HepG2 (cell line): ENCODE results near the gene DISP2. TPM values are rescaled to one million over a fixed set of nuclear protein-coding genes. Genes with fewer than 3 reads are reported as not detected.

Experiments used
- CBX1 ChIP-seq: IDR thresholded peaks from one replicate; pipeline ENCODE4 v1.6.1; 2016; ENCODE audit warnings: antibody characterized with exemption, low read depth
- CHCHD3 ChIP-seq: sonication (generic); formaldehyde crosslinking; IDR thresholded peaks from 2 replicates; pipeline ENCODE4 v1.8.0; 2022; ENCODE audit warnings: mild to moderate bottlenecking, missing genetic modification reagents, moderate library complexity
- IKZF1 ChIP-seq: fragments of 450-650 bp; IDR thresholded peaks from 2 replicates; pipeline ENCODE4 v1.7.1; 2016
- JDP2 ChIP-seq: sonication (generic); formaldehyde crosslinking; IDR thresholded peaks from 2 replicates; pipeline ENCODE4 v1.8.1; 2022; ENCODE audit warnings: missing genetic modification reagents, borderline replicate concordance
- MIER3 ChIP-seq: IDR thresholded peaks from 2 replicates; pipeline ENCODE4 v1.6.1; 2016; ENCODE audit warnings: missing compliant biosample characterization, borderline replicate concordance
- MXI1 ChIP-seq: IDR thresholded peaks from 3 replicates; pipeline ENCODE4 v1.6.1; 2012; ENCODE audit warnings: low read depth, low read length, inconsistent platforms, borderline replicate concordance
- ONECUT2 ChIP-seq: sonication (generic); formaldehyde crosslinking; IDR thresholded peaks from 2 replicates; pipeline ENCODE4 v1.4.0; 2020; ENCODE audit warnings: missing genetic modification reagents
- PCBP2 ChIP-seq: fragments of 200-400 bp; formaldehyde crosslinking; optimal IDR thresholded peaks from 2 replicates; pipeline ENCODE3; 2018; ENCODE audit warnings: low read length, low read depth; ENCODE audit not compliant: poor library complexity, severe bottlenecking
- RXRB ChIP-seq: IDR thresholded peaks from 2 replicates; pipeline ENCODE4 v1.6.1; 2016; ENCODE audit warnings: borderline replicate concordance, missing genetic modification reagents, missing compliant biosample characterization
- SP140L ChIP-seq: sonication (generic); formaldehyde crosslinking; IDR thresholded peaks from 2 replicates; pipeline ENCODE4 v1.4.0; 2020; ENCODE audit warnings: missing genetic modification reagents, borderline replicate concordance
- ZBTB8A ChIP-seq: sonication (generic); formaldehyde crosslinking; IDR thresholded peaks from 2 replicates; pipeline ENCODE4 v1.4.0; 2020; ENCODE audit warnings: mild to moderate bottlenecking, low read depth, missing genetic modification reagents, borderline replicate concordance
- ZNF124 ChIP-seq: sonication (generic); formaldehyde crosslinking; IDR thresholded peaks from 2 replicates; pipeline ENCODE4 v1.4.0; 2020; ENCODE audit warnings: missing genetic modification reagents
- ZNF773 ChIP-seq: sonication (generic); formaldehyde crosslinking; IDR thresholded peaks from 2 replicates; pipeline ENCODE4 v1.4.0; 2020; ENCODE audit warnings: missing genetic modification reagents, borderline replicate concordance
- ZSCAN29 ChIP-seq: sonication (generic); formaldehyde crosslinking; conservative IDR thresholded peaks from 2 replicates; pipeline ENCODE4 v1.4.0; 2020; ENCODE audit warnings: mild to moderate bottlenecking, missing genetic modification reagents
- polyA plus RNA-seq, 8 experiments: library from polyadenylated mRNA; depleted of rRNA in 3 of 8; stranded (reverse) in 7 of 8; unstranded in 1 of 8; fragments of >200 nt; fragmentation: Illumina TruSeq in 4 of 8; extraction: Trizol in 4 of 8; gene quantifications; 2 replicates each; pipeline versions ENCODE4 v1.2.1 to v1.2.3, GENCODE V29; 2011 to 2016; ENCODE audit warnings: low read depth in 4 of 8, missing spikeins in 1 of 8, mixed read lengths in 1 of 8; ENCODE audit not compliant: insufficient read depth in 1 of 8
- total RNA-seq, 5 experiments: library from RNA; depleted of rRNA; stranded (reverse); fragments of >200 nt; fragmentation: Illumina TruSeq; extraction: Trizol; gene quantifications; 2 replicates each; pipeline ENCODE4 v1.2.3, GENCODE V29; 2016; ENCODE audit warnings: low read depth in 1 of 5
- TF ChIP-seq, protein P1 (sequence below): sonication (generic); formaldehyde crosslinking; conservative IDR thresholded peaks from 2 replicates; pipeline ENCODE4 v1.8.0; 2022; ENCODE audit warnings: mild to moderate bottlenecking, moderate library complexity, missing genetic modification reagents
- TF ChIP-seq, protein P2 (sequence below): sonication (generic); formaldehyde crosslinking; IDR thresholded peaks from 2 replicates; pipeline ENCODE4 v1.4.0; 2020; ENCODE audit warnings: missing genetic modification reagents, mild to moderate bottlenecking, borderline replicate concordance
- TF ChIP-seq, protein P3 (sequence below): sonication (generic); formaldehyde crosslinking; IDR thresholded peaks from 2 replicates; pipeline ENCODE4 v1.8.0; 2022; ENCODE audit warnings: mild to moderate bottlenecking, missing genetic modification reagents; ENCODE audit not compliant: insufficient replicate concordance
- TF ChIP-seq, protein P4 (sequence below): sonication (generic); formaldehyde crosslinking; IDR thresholded peaks from 2 replicates; pipeline ENCODE4 v1.4.0; 2020; ENCODE audit warnings: mild to moderate bottlenecking, missing genetic modification reagents

Gene DISP2
- total and polyA plus RNA-seq, 2 of the 13 experiments (the other 11 are each of a cell fraction or from before 2014, with no cell fraction given) = 0.09 to 0.32 TPM

DNA sequence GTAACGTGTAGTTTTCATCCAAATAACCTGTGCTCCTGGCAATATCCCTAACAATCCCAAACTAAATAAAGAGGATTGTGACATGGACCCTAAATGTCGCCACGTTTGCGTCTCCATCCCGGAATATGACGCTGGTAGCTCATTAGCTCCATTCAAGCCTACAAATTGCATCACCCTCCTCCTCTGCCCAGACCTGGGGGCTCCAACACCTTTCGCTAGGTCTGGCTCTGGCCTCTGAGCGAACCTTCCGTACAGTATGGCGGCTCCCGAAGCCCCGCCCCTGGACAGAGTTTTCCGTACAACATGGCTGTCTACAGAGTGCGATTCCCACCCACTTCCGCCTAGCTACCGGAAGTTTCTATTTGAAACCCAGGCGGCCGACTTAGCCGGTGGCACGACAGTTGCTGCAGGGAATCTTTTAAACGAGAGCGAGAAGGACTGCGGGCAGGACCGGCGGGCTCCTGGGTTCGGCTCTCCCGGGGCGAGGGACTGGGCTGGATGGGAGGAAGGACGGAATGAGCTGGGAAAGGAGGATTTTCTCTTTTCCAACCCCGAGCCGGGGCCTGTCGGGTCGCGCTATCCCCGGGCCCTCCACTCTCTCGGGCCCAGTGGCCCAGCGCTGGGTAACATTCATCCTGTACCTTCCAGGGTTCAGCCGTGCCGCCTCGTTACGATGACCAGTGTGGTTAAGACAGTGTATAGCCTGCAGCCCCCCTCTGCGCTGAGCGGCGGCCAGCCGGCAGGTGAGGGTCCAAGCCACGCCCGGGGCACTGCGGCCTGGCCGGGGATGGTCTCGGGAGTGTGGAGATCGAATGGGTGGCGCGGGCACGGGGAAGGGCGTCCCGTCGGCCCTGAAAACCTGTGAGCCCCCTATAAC is 24.8 kb downstream of the DISP2 start, which contains the start of gene KNSTRN (continued):
- TF ChIP-seq CBX1 (no peak), JDP2 (CRISPR knock-in tag) (no peak), CHCHD3 (CRISPR knock-in tag) (no peak), ONECUT2 (CRISPR knock-in tag) (no peak), MXI1 (peak; percentile 83; the same call in 1 of the 3 replicates), PCBP2 (no peak), MIER3 (CRISPR knock-in tag) (no peak), ZNF124 (peak; percentile 65; the same call in 1 of the 2 replicates), ZNF773 (CRISPR knock-in tag) (no peak), RXRB (no peak), SP140L (CRISPR knock-in tag) (no peak), ZSCAN29 (no peak), ZBTB8A (CRISPR knock-in tag) (no peak; the same call in 1 of the 2 replicates), IKZF1 (no peak)
- TF ChIP-seq, protein P1, sequence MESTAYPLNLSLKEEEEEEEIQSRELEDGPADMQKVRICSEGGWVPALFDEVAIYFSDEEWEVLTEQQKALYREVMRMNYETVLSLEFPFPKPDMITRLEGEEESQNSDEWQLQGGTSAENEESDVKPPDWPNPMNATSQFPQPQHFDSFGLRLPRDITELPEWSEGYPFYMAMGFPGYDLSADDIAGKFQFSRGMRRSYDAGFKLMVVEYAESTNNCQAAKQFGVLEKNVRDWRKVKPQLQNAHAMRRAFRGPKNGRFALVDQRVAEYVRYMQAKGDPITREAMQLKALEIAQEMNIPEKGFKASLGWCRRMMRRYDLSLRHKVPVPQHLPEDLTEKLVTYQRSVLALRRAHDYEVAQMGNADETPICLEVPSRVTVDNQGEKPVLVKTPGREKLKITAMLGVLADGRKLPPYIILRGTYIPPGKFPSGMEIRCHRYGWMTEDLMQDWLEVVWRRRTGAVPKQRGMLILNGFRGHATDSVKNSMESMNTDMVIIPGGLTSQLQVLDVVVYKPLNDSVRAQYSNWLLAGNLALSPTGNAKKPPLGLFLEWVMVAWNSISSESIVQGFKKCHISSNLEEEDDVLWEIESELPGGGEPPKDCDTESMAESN = no peak
- TF ChIP-seq, protein P2, sequence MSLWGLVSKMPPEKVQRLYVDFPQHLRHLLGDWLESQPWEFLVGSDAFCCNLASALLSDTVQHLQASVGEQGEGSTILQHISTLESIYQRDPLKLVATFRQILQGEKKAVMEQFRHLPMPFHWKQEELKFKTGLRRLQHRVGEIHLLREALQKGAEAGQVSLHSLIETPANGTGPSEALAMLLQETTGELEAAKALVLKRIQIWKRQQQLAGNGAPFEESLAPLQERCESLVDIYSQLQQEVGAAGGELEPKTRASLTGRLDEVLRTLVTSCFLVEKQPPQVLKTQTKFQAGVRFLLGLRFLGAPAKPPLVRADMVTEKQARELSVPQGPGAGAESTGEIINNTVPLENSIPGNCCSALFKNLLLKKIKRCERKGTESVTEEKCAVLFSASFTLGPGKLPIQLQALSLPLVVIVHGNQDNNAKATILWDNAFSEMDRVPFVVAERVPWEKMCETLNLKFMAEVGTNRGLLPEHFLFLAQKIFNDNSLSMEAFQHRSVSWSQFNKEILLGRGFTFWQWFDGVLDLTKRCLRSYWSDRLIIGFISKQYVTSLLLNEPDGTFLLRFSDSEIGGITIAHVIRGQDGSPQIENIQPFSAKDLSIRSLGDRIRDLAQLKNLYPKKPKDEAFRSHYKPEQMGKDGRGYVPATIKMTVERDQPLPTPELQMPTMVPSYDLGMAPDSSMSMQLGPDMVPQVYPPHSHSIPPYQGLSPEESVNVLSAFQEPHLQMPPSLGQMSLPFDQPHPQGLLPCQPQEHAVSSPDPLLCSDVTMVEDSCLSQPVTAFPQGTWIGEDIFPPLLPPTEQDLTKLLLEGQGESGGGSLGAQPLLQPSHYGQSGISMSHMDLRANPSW (CRISPR knock-in tag) = peak; percentile 61; the same call in 1 of the 2 replicates
- TF ChIP-seq, protein P3, sequence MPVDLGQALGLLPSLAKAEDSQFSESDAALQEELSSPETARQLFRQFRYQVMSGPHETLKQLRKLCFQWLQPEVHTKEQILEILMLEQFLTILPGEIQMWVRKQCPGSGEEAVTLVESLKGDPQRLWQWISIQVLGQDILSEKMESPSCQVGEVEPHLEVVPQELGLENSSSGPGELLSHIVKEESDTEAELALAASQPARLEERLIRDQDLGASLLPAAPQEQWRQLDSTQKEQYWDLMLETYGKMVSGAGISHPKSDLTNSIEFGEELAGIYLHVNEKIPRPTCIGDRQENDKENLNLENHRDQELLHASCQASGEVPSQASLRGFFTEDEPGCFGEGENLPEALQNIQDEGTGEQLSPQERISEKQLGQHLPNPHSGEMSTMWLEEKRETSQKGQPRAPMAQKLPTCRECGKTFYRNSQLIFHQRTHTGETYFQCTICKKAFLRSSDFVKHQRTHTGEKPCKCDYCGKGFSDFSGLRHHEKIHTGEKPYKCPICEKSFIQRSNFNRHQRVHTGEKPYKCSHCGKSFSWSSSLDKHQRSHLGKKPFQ (CRISPR knock-in tag) = peak; percentile 72
- TF ChIP-seq, protein P4, sequence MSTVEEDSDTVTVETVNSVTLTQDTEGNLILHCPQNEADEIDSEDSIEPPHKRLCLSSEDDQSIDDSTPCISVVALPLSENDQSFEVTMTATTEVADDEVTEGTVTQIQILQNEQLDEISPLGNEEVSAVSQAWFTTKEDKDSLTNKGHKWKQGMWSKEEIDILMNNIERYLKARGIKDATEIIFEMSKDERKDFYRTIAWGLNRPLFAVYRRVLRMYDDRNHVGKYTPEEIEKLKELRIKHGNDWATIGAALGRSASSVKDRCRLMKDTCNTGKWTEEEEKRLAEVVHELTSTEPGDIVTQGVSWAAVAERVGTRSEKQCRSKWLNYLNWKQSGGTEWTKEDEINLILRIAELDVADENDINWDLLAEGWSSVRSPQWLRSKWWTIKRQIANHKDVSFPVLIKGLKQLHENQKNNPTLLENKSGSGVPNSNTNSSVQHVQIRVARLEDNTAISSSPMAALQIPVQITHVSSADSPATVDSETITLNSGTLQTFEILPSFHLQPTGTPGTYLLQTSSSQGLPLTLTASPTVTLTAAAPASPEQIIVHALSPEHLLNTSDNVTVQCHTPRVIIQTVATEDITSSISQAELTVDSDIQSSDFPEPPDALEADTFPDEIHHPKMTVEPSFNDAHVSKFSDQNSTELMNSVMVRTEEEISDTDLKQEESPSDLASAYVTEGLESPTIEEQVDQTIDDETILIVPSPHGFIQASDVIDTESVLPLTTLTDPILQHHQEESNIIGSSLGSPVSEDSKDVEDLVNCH (CRISPR knock-in tag) = 0 out of 2 replicates have a peak, but pooled peaks have one; percentile 29
